Keratinocyte (primary cell): ENCODE data around the gene GRB2.

Experiments
- CTCF ChIP-seq, 3 experiments: IDR thresholded peaks in 1 of 3; conservative IDR thresholded peaks in 1 of 3; optimal IDR thresholded peaks in 1 of 3; 2 replicates in 2 of 3; 3 replicates in 1 of 3; pipeline versions ENCODE3 to v1.5.1; 2011; ENCODE audit warnings: low read length in 3 of 3, mild to moderate bottlenecking in 3 of 3, moderate library complexity in 2 of 3, control low read depth in 1 of 3, inconsistent platforms in 1 of 3; ENCODE audit not compliant: insufficient read depth in 2 of 3; ENCODE audit errors: extremely low read depth in 1 of 3
- EZH2 ChIP-seq: IDR thresholded peaks from one replicate; pipeline ENCODE4 v1.6.1; 2012; ENCODE audit warnings: inconsistent platforms, mild to moderate bottlenecking, low read length, moderate library complexity

DNA sequence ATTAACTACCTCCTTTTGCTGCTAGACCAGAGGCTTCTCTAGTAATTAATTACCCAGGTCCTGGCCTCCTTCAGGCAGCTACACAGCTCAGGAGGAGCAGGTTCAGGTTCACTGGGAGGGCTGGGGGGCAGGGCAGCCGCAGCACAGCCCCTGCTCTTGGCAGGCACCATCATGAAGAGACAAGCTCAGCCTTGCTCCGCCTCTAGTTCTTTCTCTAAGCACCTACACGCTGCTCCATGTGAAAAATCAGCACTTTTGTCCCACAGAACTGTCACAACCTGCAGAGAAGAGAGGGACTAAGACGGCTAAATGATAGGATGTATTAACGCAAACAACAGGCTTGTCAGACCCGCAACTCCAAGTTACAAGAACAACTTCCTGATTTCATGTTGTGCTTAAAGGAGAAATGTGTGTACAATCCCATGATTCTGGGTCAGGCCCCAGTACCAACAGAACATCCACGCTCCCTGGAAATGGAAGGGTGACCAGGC lies 53.4 kb downstream of the GRB2 start:
- TF ChIP-seq CTCF (optimal IDR thresholded peaks at IDR 0.05 in 1 of 3, IDR thresholded peaks at IDR 0.05 in 1 of 3, conservative IDR thresholded peaks at IDR 0.05 in 1 of 3; ENCODE audit: extremely low read depth in 1 of 3, insufficient read depth in 2 of 3, low read length in 3 of 3) (no peak), EZH2 (no peak)
